Fibroblast of lung (primary cell): ENCODE results near the gene COX4I2. TPM values are rescaled to one million over a fixed set of nuclear protein-coding genes. Genes with fewer than 3 reads are reported as not detected.

Experiments used
- DNase-seq, 2 donors: peaks; one replicate each; pipeline versions ENCODE4 v3.0.0 to v3.0.0-alpha.2; 2010; ENCODE audit warnings: low read depth in 2 of 2
- H2AFZ ChIP-seq: 2 replicates; pipeline ENCODE4 v1.5.1; 2012; ENCODE audit warnings: low read length, control low read depth, inconsistent platforms
- H3K27ac ChIP-seq: 2 replicates; pipeline ENCODE4 v1.5.1; 2011; ENCODE audit warnings: low read length, control low read depth; ENCODE audit not compliant: insufficient read depth
- H3K27me3 ChIP-seq: 2 replicates; pipeline ENCODE4 v1.5.1; 2011; ENCODE audit warnings: mild to moderate bottlenecking, low read length; ENCODE audit not compliant: control insufficient read depth, insufficient read depth
- H3K36me3 ChIP-seq: 2 replicates; pipeline ENCODE4 v1.5.1; 2011; ENCODE audit warnings: low read length; ENCODE audit not compliant: control insufficient read depth, insufficient read depth
- H3K4me1 ChIP-seq: 2 replicates; pipeline ENCODE4 v1.5.1; 2011; ENCODE audit warnings: low read length; ENCODE audit not compliant: control insufficient read depth, insufficient read depth; ENCODE audit errors: extremely low read depth
- H3K4me2 ChIP-seq: 2 replicates; pipeline ENCODE4 v1.5.1; 2011; ENCODE audit warnings: low read length, control low read depth; ENCODE audit not compliant: insufficient read depth; ENCODE audit errors: extremely low read depth
- H3K4me3 ChIP-seq, 4 experiments: fragments of 200-600 bp in 1 of 4; sonication (generic) in 1 of 4; replicated peaks in 1 of 4; 2 replicates each; pipeline ENCODE4 v1.5.1; 2011 to 2016; ENCODE audit warnings: low read length in 4 of 4, low read depth in 3 of 4, mild to moderate bottlenecking in 3 of 4, control low read depth in 2 of 4, inconsistent platforms in 1 of 4, mixed read lengths in 1 of 4; ENCODE audit not compliant: insufficient read depth in 1 of 4; ENCODE audit errors: control extremely low read depth in 1 of 4
- H3K79me2 ChIP-seq: 2 replicates; pipeline ENCODE4 v1.5.1; 2012; ENCODE audit warnings: mild to moderate bottlenecking, low read length, inconsistent platforms; ENCODE audit not compliant: control insufficient read depth, insufficient read depth
- H3K9ac ChIP-seq: 2 replicates; pipeline ENCODE4 v1.5.1; 2011; ENCODE audit warnings: mild to moderate bottlenecking, low read length, control low read depth; ENCODE audit not compliant: insufficient read depth
- H3K9me3 ChIP-seq: 2 replicates; pipeline ENCODE4 v1.5.1; 2012; ENCODE audit warnings: low read depth, low read length; ENCODE audit not compliant: control insufficient read depth, insufficient read depth
- H4K20me1 ChIP-seq: 2 replicates; pipeline ENCODE4 v1.5.1; 2011; ENCODE audit warnings: low read length; ENCODE audit not compliant: control insufficient read depth, insufficient read depth; ENCODE audit errors: extremely low read depth
- CTCF ChIP-seq, 2 donors: IDR thresholded peaks in 1 of 2; conservative IDR thresholded peaks in 1 of 2; 1 replicate in 1 of 2; 2 replicates in 1 of 2; pipeline ENCODE4 v1.5.1; 2011 to 2012; ENCODE audit warnings: low read length in 2 of 2, control low read depth in 1 of 2, inconsistent platforms in 1 of 2, low read depth in 1 of 2, mild to moderate bottlenecking in 1 of 2
- EZH2 ChIP-seq: IDR thresholded peaks from 2 replicates; pipeline ENCODE4 v1.5.1; 2012; ENCODE audit warnings: low read length, control low read depth, mild to moderate bottlenecking; ENCODE audit errors: missing control alignments
- polyA plus RNA-seq, 2 donors: library from polyadenylated mRNA; depleted of rRNA in 1 of 2; stranded (reverse) in 1 of 2; unstranded in 1 of 2; fragments of >200 nt; gene quantifications; 2 replicates each; pipeline ENCODE4 v1.2.1, GENCODE V29; 2011 to 2012; ENCODE audit warnings: missing spikeins in 1 of 2
- total RNA-seq: library from RNA; depleted of rRNA; stranded (reverse); fragments of >200 nt; gene quantifications from 2 replicates; pipeline ENCODE4 v1.2.1, GENCODE V29; 2014

The COX4I2 gene
- total and polyA plus RNA-seq, 2 donors (not counting 1 experiment from before 2014, with no cell fraction given), result not detected

GRCh38 chr20:31693402-31693801 lies 55.7 kb downstream of the COX4I2 start:
- H3K9ac ChIP-seq, result no peak overlapping the region
- H4K20me1 ChIP-seq, result no peaks in the 10 kb centered on the region
- H3K4me1 ChIP-seq, result peaks cover 13% of the 10 kb centered on the region
- H3K4me3 ChIP-seq, result no peak overlapping the region
- no peak overlapping the region for H3K27ac ChIP-seq
- H3K36me3 ChIP-seq, result no peaks in the 10 kb centered on the region
- DNase-seq, result no peak
- H3K79me2 ChIP-seq, result peaks cover 77% of the 10 kb centered on the region
- no peak overlapping the region for H3K4me2 ChIP-seq
- TF ChIP-seq EZH2, result no peak
- TF ChIP-seq CTCF (conservative IDR thresholded peaks at IDR 0.05 in 1 of 2, IDR thresholded peaks at IDR 0.05 in 1 of 2; ENCODE audit: low read depth in 1 of 2, low read length in 2 of 2), result no peak
- no peaks in the 10 kb centered on the region for H3K9me3 ChIP-seq
- H2AFZ ChIP-seq, result no peak overlapping the region
- no peaks in the 10 kb centered on the region for H3K27me3 ChIP-seq

- DNase-seq, result no peak
- H3K4me3 ChIP-seq, result no peak overlapping the region
- H3K36me3 ChIP-seq, result no peaks in the 10 kb centered on the region
- no peaks in the 10 kb centered on the region for H3K9me3 ChIP-seq
- peaks cover 78% of the 10 kb centered on the region for H3K79me2 ChIP-seq
- H3K4me2 ChIP-seq, result no peak overlapping the region
- TF ChIP-seq CTCF (conservative IDR thresholded peaks at IDR 0.05 in 1 of 2, IDR thresholded peaks at IDR 0.05 in 1 of 2; ENCODE audit: low read depth in 1 of 2, low read length in 2 of 2) (no peak), EZH2 (no peak)
- H3K27me3 ChIP-seq, result no peaks in the 10 kb centered on the region
- no peak overlapping the region for H3K27ac ChIP-seq
- peaks cover 20% of the 10 kb centered on the region for H3K4me1 ChIP-seq
- H4K20me1 ChIP-seq, result no peaks in the 10 kb centered on the region
- no peak overlapping the region for H3K9ac ChIP-seq
- H2AFZ ChIP-seq, result no peak overlapping the region
Observed at GRCh38 chr20:31693987-31694661, 56.4 kb downstream of the COX4I2 start.

Other genes starting within 250 kb of the COX4I2 start
- gene DEFB119, start 247.3 kb upstream of the COX4I2 start, total RNA-seq, result not detected in 2 replicates
- not detected in 2 replicates for gene DEFB119, start 247.3 kb upstream of the COX4I2 start, polyA plus RNA-seq
- gene DEFB121, start 231.7 kb upstream of the COX4I2 start, total RNA-seq, result not detected in 2 replicates
- not detected in 2 replicates for gene DEFB121, start 231.7 kb upstream of the COX4I2 start, polyA plus RNA-seq
- not detected in 2 replicates for gene DEFB123, start 197.3 kb upstream of the COX4I2 start, total RNA-seq
- gene DEFB123, start 197.3 kb upstream of the COX4I2 start, polyA plus RNA-seq, result not detected in 2 replicates
- not detected in 2 replicates for gene DEFB124, start 162.8 kb upstream of the COX4I2 start, total RNA-seq
- gene DEFB124, start 162.8 kb upstream of the COX4I2 start, polyA plus RNA-seq, result not detected in 2 replicates
- gene REM1, start 162.6 kb upstream of the COX4I2 start, total RNA-seq, result not detected in 2 replicates
- not detected in 2 replicates for gene REM1, start 162.6 kb upstream of the COX4I2 start, polyA plus RNA-seq
- 41.9 and 52.5 TPM in 2 replicates for gene HM13, start 123.5 kb upstream of the COX4I2 start, total RNA-seq
- 153 and 157 TPM in 2 replicates for gene HM13, start 123.5 kb upstream of the COX4I2 start, polyA plus RNA-seq
- gene ID1, start 32.6 kb upstream of the COX4I2 start, total RNA-seq, result 27.4 and 31.1 TPM in 2 replicates
- gene ID1, start 32.6 kb upstream of the COX4I2 start, polyA plus RNA-seq, result 14.5 and 62.4 TPM in 2 replicates
- 50.8 and 77.1 TPM in 2 replicates for gene BCL2L1, start 85.0 kb downstream of the COX4I2 start, total RNA-seq
- 61.8 and 107 TPM in 2 replicates for gene BCL2L1, start 85.0 kb downstream of the COX4I2 start, polyA plus RNA-seq
- 5.4 and 21.0 TPM in 2 replicates for gene TPX2, start 101.4 kb downstream of the COX4I2 start, total RNA-seq
- gene TPX2, start 101.4 kb downstream of the COX4I2 start, polyA plus RNA-seq, result 19.9 and 72.2 TPM in 2 replicates
- gene MYLK2, start 181.4 kb downstream of the COX4I2 start, total RNA-seq, result under 0.01 TPM in 1 of 2 replicates, not detected in the other
- gene MYLK2, start 181.4 kb downstream of the COX4I2 start, polyA plus RNA-seq, result 0.03 TPM in 1 of 2 replicates, not detected in the other
- gene FOXS1, start 207.7 kb downstream of the COX4I2 start, total RNA-seq, result under 0.01 TPM in 1 of 2 replicates, not detected in the other
- not detected in 2 replicates for gene FOXS1, start 207.7 kb downstream of the COX4I2 start, polyA plus RNA-seq
- gene DUSP15, start 232.6 kb downstream of the COX4I2 start, total RNA-seq, result not detected in 2 replicates
- gene DUSP15, start 232.6 kb downstream of the COX4I2 start, polyA plus RNA-seq, result 0.14 TPM in 1 of 2 replicates, not detected in the other
- gene TTLL9, start 232.7 kb downstream of the COX4I2 start, total RNA-seq, result not detected in 2 replicates
- gene TTLL9, start 232.7 kb downstream of the COX4I2 start, polyA plus RNA-seq, result 0.05 TPM in 1 of 2 replicates, not detected in the other